ENCODE data around the gene CYP19A1. TPM values are rescaled to one million over a fixed set of nuclear protein-coding genes. Genes with fewer than 3 reads are reported as not detected.

Gene CYP19A1
- total and polyA plus RNA-seq, 3 experiments from 2014 or later = not detected

DNA sequence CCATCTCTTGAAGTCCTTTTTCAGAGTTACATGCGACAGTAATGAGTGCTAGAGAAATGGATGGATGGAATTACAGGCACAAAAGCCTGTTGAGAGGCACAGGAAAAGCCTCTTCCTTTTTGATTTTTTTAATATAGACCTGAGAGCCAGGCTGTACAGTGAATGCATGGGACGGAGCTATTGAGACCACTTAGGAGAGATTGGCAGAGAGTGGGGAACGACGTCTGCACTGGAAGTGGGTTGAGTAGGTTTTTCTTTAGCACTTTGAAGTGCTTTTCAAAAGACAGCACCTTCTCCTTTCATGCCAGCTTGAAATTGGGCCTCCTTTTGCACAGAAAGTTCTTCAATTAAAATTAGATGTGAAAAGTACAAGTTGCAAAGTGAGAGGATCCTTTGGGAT, 40.0 kb upstream of the CYP19A1 start:
- no peak overlapping the region for H3K4me3 Mint-ChIP-seq
- no peaks in the 10 kb centered on the region for H3K36me3 Mint-ChIP-seq
- H3K4me1 Mint-ChIP-seq = no peaks in the 10 kb centered on the region
- H3K27ac Mint-ChIP-seq = no peak overlapping the region
- DNase-seq = no peak
- ChIA-PET POLR2A (no interaction called here), CTCF (no interaction called here)
- Histone ChIP-seq H3K9me3 (ENCODE audit: low read length) (no peaks in the 10 kb centered on the region), H3K4me1 (ENCODE audit: insufficient read depth, low read length) (no peaks in the 10 kb centered on the region), H3K27ac (ENCODE audit: low read depth, low read length) (no peak overlapping the region), H3K4me3 (ENCODE audit: low read length) (no peak overlapping the region), H3K36me3 (ENCODE audit: insufficient read depth, low read length) (no peaks in the 10 kb centered on the region), H3K27me3 (ENCODE audit: insufficient read depth, low read length, poor library complexity, severe bottlenecking) (no peaks in the 10 kb centered on the region)
- peaks cover 6 to 18% of the 10 kb centered on the region in 2 donors for H3K27me3 Mint-ChIP-seq
- no peaks in the 10 kb centered on the region for H3K9me3 Mint-ChIP-seq

- Mint-ChIP-seq H3K27me3 (peaks cover 5 to 10% of the 10 kb centered on the region in 2 donors), H3K27ac (no peak overlapping the region), H3K4me3 (no peak overlapping the region), H3K9me3 (no peaks in the 10 kb centered on the region), H3K4me1 (no peaks in the 10 kb centered on the region), H3K36me3 (no peaks in the 10 kb centered on the region)
- ChIA-PET POLR2A (no interaction called here), CTCF (no interaction called here)
- DNase-seq = no peak
- Histone ChIP-seq H3K36me3 (ENCODE audit: insufficient read depth, low read length) (no peaks in the 10 kb centered on the region), H3K4me1 (ENCODE audit: insufficient read depth, low read length) (no peaks in the 10 kb centered on the region), H3K27me3 (ENCODE audit: insufficient read depth, low read length, poor library complexity, severe bottlenecking) (no peaks in the 10 kb centered on the region), H3K9me3 (ENCODE audit: low read length) (no peaks in the 10 kb centered on the region), H3K27ac (ENCODE audit: low read depth, low read length) (no peak overlapping the region), H3K4me3 (ENCODE audit: low read length) (no peak overlapping the region)
Observed at GRCh38 chr15:51377038-51377786, 38.8 kb upstream of the CYP19A1 start.

DNA sequence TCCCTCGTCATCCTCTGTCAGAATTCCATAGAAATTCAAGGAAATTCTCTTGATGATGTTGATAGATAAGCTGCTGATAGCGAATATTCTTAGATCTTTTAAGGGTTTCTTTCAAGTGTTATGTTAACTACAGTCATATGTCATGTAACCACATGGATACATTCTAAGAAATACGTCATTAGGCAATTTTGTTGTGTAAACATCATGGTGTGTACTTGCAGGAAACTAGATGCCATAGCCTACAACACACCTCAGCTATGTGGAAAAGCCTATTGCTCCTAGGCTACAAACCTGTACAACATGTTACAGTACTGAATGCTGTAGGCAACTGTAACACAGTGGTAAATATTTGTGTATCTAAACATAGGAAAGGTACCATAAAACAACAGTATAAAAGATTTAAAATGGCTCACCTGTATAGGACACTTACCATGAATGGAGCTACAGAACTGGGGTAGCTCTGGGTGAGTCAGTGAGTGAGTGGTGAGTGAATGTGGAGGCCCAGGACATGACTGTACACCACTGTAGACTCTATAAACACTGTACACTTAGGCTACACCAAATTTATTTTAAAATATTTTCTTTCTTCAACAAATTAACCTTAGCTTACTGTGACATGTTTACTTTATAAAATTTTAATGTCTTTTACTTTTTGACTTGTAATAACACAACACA, 37.7 kb upstream of the CYP19A1 start:
- ChIA-PET POLR2A (no interaction called here), CTCF (no interaction called here)
- Histone ChIP-seq H3K9me3 (ENCODE audit: low read length) (no peaks in the 10 kb centered on the region), H3K27me3 (ENCODE audit: insufficient read depth, low read length, poor library complexity, severe bottlenecking) (no peaks in the 10 kb centered on the region), H3K4me1 (ENCODE audit: insufficient read depth, low read length) (no peaks in the 10 kb centered on the region), H3K4me3 (ENCODE audit: low read length) (no peak overlapping the region), H3K27ac (ENCODE audit: low read depth, low read length) (no peak overlapping the region), H3K36me3 (ENCODE audit: insufficient read depth, low read length) (no peaks in the 10 kb centered on the region)
- Mint-ChIP-seq H3K4me1 (no peaks in the 10 kb centered on the region), H3K27ac (no peak overlapping the region), H3K4me3 (no peak overlapping the region), H3K9me3 (no peaks in the 10 kb centered on the region), H3K27me3 (no peaks in the 10 kb centered on the region), H3K36me3 (no peaks in the 10 kb centered on the region)
- DNase-seq = no peak

DNA sequence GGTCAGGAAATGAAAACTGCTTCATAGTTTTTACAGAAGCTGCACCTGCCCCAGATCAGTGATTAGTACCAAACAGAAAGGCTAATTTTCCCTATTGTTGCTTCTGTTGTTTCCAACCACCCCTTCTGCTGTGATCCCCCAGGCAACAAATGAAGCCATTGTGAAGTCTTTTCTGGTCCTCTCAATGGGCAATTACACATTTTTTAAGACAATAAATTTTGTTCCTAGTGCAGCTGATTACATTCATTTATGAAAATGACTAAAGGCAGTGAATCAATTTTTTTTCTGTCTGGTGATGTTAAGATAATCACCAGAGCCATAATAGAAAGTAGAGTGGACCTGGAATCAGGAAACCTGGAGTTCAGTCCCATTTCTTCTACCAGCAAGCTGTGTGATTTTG, 35.7 kb upstream of the CYP19A1 start:
- CTCF ChIA-PET = no interaction called here
- no peak for DNase-seq
- no peaks in the 10 kb centered on the region for H3K36me3 Mint-ChIP-seq

DNA sequence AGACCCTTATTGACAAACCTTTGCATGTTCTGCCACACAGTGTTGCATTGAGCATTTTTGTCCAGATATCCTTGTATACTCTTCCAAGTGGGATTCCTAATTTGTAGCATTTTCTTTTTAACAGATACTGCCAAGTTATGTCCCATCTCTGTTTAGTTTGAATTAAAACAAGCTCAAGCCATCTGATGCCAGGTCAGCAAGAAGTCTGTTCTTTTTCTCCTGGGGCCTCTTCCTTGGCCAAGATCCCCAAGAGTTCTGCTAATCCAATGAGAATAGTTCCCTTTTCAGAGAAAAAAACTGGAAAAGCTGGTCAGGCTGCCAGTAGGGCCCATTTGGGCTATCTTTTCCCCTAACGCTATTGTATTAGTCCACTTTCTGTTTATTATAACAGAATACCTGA, 32.9 kb upstream of the CYP19A1 start:
- Mint-ChIP-seq H3K27me3 (no peaks in the 10 kb centered on the region), H3K9me3 (no peaks in the 10 kb centered on the region), H3K4me1 (no peaks in the 10 kb centered on the region), H3K27ac (no peak overlapping the region), H3K36me3 (no peaks in the 10 kb centered on the region), H3K4me3 (no peak overlapping the region)
- CTCF ChIA-PET = no interaction called here
- POLR2A ChIA-PET = no interaction called here
- Histone ChIP-seq H3K27ac (ENCODE audit: low read depth, low read length) (no peak overlapping the region), H3K36me3 (ENCODE audit: insufficient read depth, low read length) (no peaks in the 10 kb centered on the region), H3K4me1 (ENCODE audit: insufficient read depth, low read length) (no peaks in the 10 kb centered on the region), H3K27me3 (ENCODE audit: insufficient read depth, low read length, poor library complexity, severe bottlenecking) (no peaks in the 10 kb centered on the region), H3K9me3 (ENCODE audit: low read length) (no peaks in the 10 kb centered on the region), H3K4me3 (ENCODE audit: low read length) (no peak overlapping the region)
- DNase-seq = no peak

More for the DNA sequence above, 35.7 kb upstream of the CYP19A1 start:
- H3K4me1 ChIP-seq (ENCODE audit: insufficient read depth, low read length) = no peaks in the 10 kb centered on the region
- POLR2A ChIA-PET = no interaction called here
- H3K4me1 Mint-ChIP-seq = no peaks in the 10 kb centered on the region
- no peak overlapping the region for H3K4me3 ChIP-seq (ENCODE audit: low read length)
- no peak overlapping the region for H3K27ac Mint-ChIP-seq
- H3K4me3 Mint-ChIP-seq = no peak overlapping the region
- no peak overlapping the region for H3K27ac ChIP-seq (ENCODE audit: low read depth, low read length)
- no peaks in the 10 kb centered on the region for H3K27me3 Mint-ChIP-seq
- no peaks in the 10 kb centered on the region for H3K9me3 ChIP-seq (ENCODE audit: low read length)
- H3K36me3 ChIP-seq (ENCODE audit: insufficient read depth, low read length) = no peaks in the 10 kb centered on the region
- no peaks in the 10 kb centered on the region for H3K9me3 Mint-ChIP-seq
- no peaks in the 10 kb centered on the region for H3K27me3 ChIP-seq (ENCODE audit: insufficient read depth, low read length, poor library complexity, severe bottlenecking)

- Histone ChIP-seq H3K27ac (ENCODE audit: low read depth, low read length) (no peak overlapping the region), H3K4me3 (ENCODE audit: low read length) (no peak overlapping the region), H3K36me3 (ENCODE audit: insufficient read depth, low read length) (no peaks in the 10 kb centered on the region), H3K4me1 (ENCODE audit: insufficient read depth, low read length) (no peaks in the 10 kb centered on the region), H3K27me3 (ENCODE audit: insufficient read depth, low read length, poor library complexity, severe bottlenecking) (no peaks in the 10 kb centered on the region), H3K9me3 (ENCODE audit: low read length) (no peaks in the 10 kb centered on the region)
- ChIA-PET POLR2A (no interaction called here), CTCF (no interaction called here)
- Mint-ChIP-seq H3K9me3 (no peaks in the 10 kb centered on the region), H3K4me1 (no peaks in the 10 kb centered on the region), H3K27ac (no peak overlapping the region), H3K36me3 (no peaks in the 10 kb centered on the region), H3K27me3 (peaks cover 5 to 6% of the 10 kb centered on the region in 2 donors), H3K4me3 (no peak overlapping the region)
- DNase-seq = no peak
Observed at GRCh38 chr15:51369451-51369761, 31.0 kb upstream of the CYP19A1 start.

DNA sequence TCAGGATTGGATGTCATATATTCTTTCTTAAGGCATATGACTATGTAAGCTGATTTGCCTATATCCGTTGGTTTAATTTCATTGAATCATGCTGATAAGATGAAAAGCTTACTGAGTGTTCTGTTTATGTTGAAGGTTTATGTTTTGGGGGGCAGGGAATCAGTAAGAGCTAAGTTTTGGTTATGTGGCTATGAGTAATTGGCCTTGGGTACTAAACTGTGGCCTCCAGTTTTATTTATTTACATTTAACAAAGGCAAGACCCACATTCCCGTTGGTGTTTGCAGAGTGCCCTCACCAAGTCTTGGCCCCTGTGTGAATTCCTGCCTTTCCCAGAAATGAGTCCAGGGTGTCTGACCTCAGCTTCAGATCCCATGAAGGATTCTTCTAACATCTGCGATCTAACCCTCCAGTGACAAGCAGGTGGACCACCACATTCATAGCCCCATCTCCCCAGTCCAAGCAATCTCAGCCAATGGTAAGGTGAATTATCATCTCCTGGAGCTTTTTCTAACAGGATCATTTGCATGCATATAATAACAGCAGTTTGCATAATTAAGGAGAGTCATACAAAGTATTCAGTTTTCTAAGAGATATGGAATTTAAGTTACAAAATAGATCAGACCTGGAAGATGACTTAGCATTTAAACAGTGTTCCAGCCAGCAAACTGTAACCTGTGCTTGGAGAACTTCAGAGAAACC, 30.5 kb upstream of the CYP19A1 start:
- Mint-ChIP-seq H3K36me3 (no peaks in the 10 kb centered on the region), H3K9me3 (no peaks in the 10 kb centered on the region), H3K4me3 (no peak overlapping the region), H3K27ac (no peak overlapping the region), H3K27me3 (peaks cover 5 to 6% of the 10 kb centered on the region in 2 donors), H3K4me1 (no peaks in the 10 kb centered on the region)
- Histone ChIP-seq H3K36me3 (ENCODE audit: insufficient read depth, low read length) (no peaks in the 10 kb centered on the region), H3K4me3 (ENCODE audit: low read length) (no peak overlapping the region), H3K27me3 (ENCODE audit: insufficient read depth, low read length, poor library complexity, severe bottlenecking) (no peaks in the 10 kb centered on the region), H3K27ac (ENCODE audit: low read depth, low read length) (no peak overlapping the region), H3K9me3 (ENCODE audit: low read length) (no peaks in the 10 kb centered on the region), H3K4me1 (ENCODE audit: insufficient read depth, low read length) (no peaks in the 10 kb centered on the region)
- ChIA-PET CTCF (no interaction called here), POLR2A (no interaction called here)
- DNase-seq = no peak

- ChIA-PET POLR2A (no interaction called here), CTCF (no interaction called here)
- Histone ChIP-seq H3K9me3 (ENCODE audit: low read length) (no peaks in the 10 kb centered on the region), H3K27me3 (ENCODE audit: insufficient read depth, low read length, poor library complexity, severe bottlenecking) (no peaks in the 10 kb centered on the region), H3K4me3 (ENCODE audit: low read length) (no peak overlapping the region), H3K4me1 (ENCODE audit: insufficient read depth, low read length) (no peaks in the 10 kb centered on the region), H3K27ac (ENCODE audit: low read depth, low read length) (no peak overlapping the region), H3K36me3 (ENCODE audit: insufficient read depth, low read length) (no peaks in the 10 kb centered on the region)
- no peaks in the 10 kb centered on the region for H3K4me1 Mint-ChIP-seq
- no peaks in the 10 kb centered on the region for H3K9me3 Mint-ChIP-seq
- no peaks in the 10 kb centered on the region for H3K36me3 Mint-ChIP-seq
- DNase-seq = no peak
- no peak overlapping the region for H3K27ac Mint-ChIP-seq
- peaks cover 5 to 6% of the 10 kb centered on the region in 2 donors for H3K27me3 Mint-ChIP-seq
- H3K4me3 Mint-ChIP-seq = no peak overlapping the region
Observed at GRCh38 chr15:51368307-51368706, 29.9 kb upstream of the CYP19A1 start.

Measured in CD8-positive, alpha-beta memory T cell (primary cell).